Keratinocyte (primary cell): ENCODE data around the gene VEGFB. TPM values are rescaled to one million over a fixed set of nuclear protein-coding genes. Genes with fewer than 3 reads are reported as not detected.

ENCODE experiments used
- DNase-seq: peaks from one replicate; pipeline ENCODE4 v3.0.0-alpha.2; 2011; ENCODE audit warnings: low read depth, missing footprints, low spot score
- FAIRE-seq: peaks from 2 replicates; lab custom pipeline; 2011; peaks lifted over from hg19 to GRCh38; lab: Jason Lieb, UNC
- H2AFZ ChIP-seq: 2 replicates; pipeline ENCODE4 v1.6.0; 2012; ENCODE audit warnings: low read length, control low read depth, inconsistent platforms; ENCODE audit not compliant: control insufficient read depth
- H3K27ac ChIP-seq: 2 replicates; pipeline ENCODE4 v1.5.1; 2011; ENCODE audit warnings: low read length; ENCODE audit not compliant: control insufficient read depth, insufficient read depth
- H3K27me3 ChIP-seq: 3 replicates; pipeline ENCODE4 v1.6.0; 2011; ENCODE audit warnings: low read length; ENCODE audit not compliant: control insufficient read depth, insufficient read depth; ENCODE audit errors: extremely low read depth
- H3K36me3 ChIP-seq, 2 experiments: 2 replicates in 1 of 2; 3 replicates in 1 of 2; pipeline ENCODE4 v1.5.1; 2011; ENCODE audit warnings: low read length in 2 of 2, mild to moderate bottlenecking in 1 of 2; ENCODE audit not compliant: control insufficient read depth in 2 of 2, insufficient read depth in 2 of 2; ENCODE audit errors: extremely low read depth in 1 of 2
- H3K4me1 ChIP-seq: 3 replicates; pipeline ENCODE4 v1.5.1; 2011; ENCODE audit warnings: low read length; ENCODE audit not compliant: control insufficient read depth, insufficient read depth; ENCODE audit errors: extremely low read depth
- H3K4me2 ChIP-seq: 3 replicates; pipeline ENCODE4 v1.6.0; 2011; ENCODE audit warnings: low read depth, low read length; ENCODE audit not compliant: control insufficient read depth, insufficient read depth; ENCODE audit errors: extremely low read depth
- H3K4me3 ChIP-seq, 3 experiments: fragments of 200-600 bp in 1 of 3; sonication (generic) in 1 of 3; 2 replicates in 2 of 3; 3 replicates in 1 of 3; pipeline ENCODE4 v1.5.1; 2011 to 2016; ENCODE audit warnings: low read length in 3 of 3, mild to moderate bottlenecking in 3 of 3, control low read depth in 2 of 3, inconsistent platforms in 1 of 3, low read depth in 1 of 3, mixed read lengths in 1 of 3, mixed run types in 1 of 3, moderate library complexity in 1 of 3; ENCODE audit not compliant: control insufficient read depth in 2 of 3, insufficient read depth in 2 of 3; ENCODE audit errors: extremely low read depth in 1 of 3
- H3K79me2 ChIP-seq: 2 replicates; pipeline ENCODE4 v1.6.0; 2012; ENCODE audit warnings: low read length; ENCODE audit not compliant: control insufficient read depth, insufficient read depth
- H3K9ac ChIP-seq: 3 replicates; pipeline ENCODE4 v1.6.0; 2011; ENCODE audit warnings: low read length; ENCODE audit not compliant: control insufficient read depth, insufficient read depth; ENCODE audit errors: extremely low read depth
- H3K9me1 ChIP-seq: 3 replicates; pipeline ENCODE4 v1.6.0; 2011; ENCODE audit warnings: low read length; ENCODE audit not compliant: control insufficient read depth, insufficient read depth; ENCODE audit errors: extremely low read depth
- H3K9me3 ChIP-seq: 2 replicates; pipeline ENCODE4 v1.5.1; 2012; ENCODE audit warnings: low read depth, low read length; ENCODE audit not compliant: control insufficient read depth
- H4K20me1 ChIP-seq: 3 replicates; pipeline ENCODE4 v1.6.0; 2011; ENCODE audit warnings: low read length; ENCODE audit not compliant: control insufficient read depth, insufficient read depth; ENCODE audit errors: extremely low read depth
- CTCF ChIP-seq, 3 experiments: IDR thresholded peaks in 1 of 3; conservative IDR thresholded peaks in 1 of 3; optimal IDR thresholded peaks in 1 of 3; 2 replicates in 2 of 3; 3 replicates in 1 of 3; pipeline versions ENCODE3 to v1.5.1; 2011; ENCODE audit warnings: low read length in 3 of 3, mild to moderate bottlenecking in 3 of 3, moderate library complexity in 2 of 3, control low read depth in 1 of 3, inconsistent platforms in 1 of 3; ENCODE audit not compliant: insufficient read depth in 2 of 3; ENCODE audit errors: extremely low read depth in 1 of 3
- EZH2 ChIP-seq: IDR thresholded peaks from one replicate; pipeline ENCODE4 v1.6.1; 2012; ENCODE audit warnings: inconsistent platforms, mild to moderate bottlenecking, low read length, moderate library complexity
- dilution Hi-C: fragments of 300-500 bp; cut with MboI; formaldehyde crosslinking; loops from one replicate; pipeline ENCODE4 v1.7.0; 2020; ENCODE audit warnings: low sequenced_read_pairs; ENCODE audit not compliant: extremely low pct_ligation_motif_present
- polyA plus RNA-seq, 5 experiments: library from polyadenylated mRNA; depleted of rRNA in 3 of 5; stranded (reverse) in 3 of 5; stranded (forward) in 1 of 5; unstranded in 1 of 5; fragments of >200 nt; gene quantifications; 1 replicate in 1 of 5; 2 replicates in 3 of 5; 3 replicates in 1 of 5; pipeline versions ENCODE4 v1.2.1 to v1.2.3, GENCODE V29; 2011 to 2012; ENCODE audit warnings: missing spikeins in 2 of 5, low read depth in 1 of 5, low replicate concordance in 1 of 5

The VEGFB gene
- polyA plus RNA-seq, 1 donor (not counting 4 experiments of a cell fraction or from before 2014, with no cell fraction given): 10.0 TPM

- H3K79me2 ChIP-seq: peaks cover 25% of the 10 kb centered on the region
- FAIRE-seq: no peak
- H3K27me3 ChIP-seq: no peaks in the 10 kb centered on the region
- peak overlapping the region; percentile 65 for H2AFZ ChIP-seq
- H3K36me3 ChIP-seq: peaks cover 14 to 30% of the 10 kb centered on the region in 2 experiments
- no peak for TF ChIP-seq CTCF (optimal IDR thresholded peaks at IDR 0.05 in 1 of 3, IDR thresholded peaks at IDR 0.05 in 1 of 3, conservative IDR thresholded peaks at IDR 0.05 in 1 of 3; ENCODE audit: extremely low read depth in 1 of 3, insufficient read depth in 2 of 3, low read length in 3 of 3)
- TF ChIP-seq EZH2: no peak
- H3K27ac ChIP-seq: peak overlapping the region; percentile 98
- peak overlapping the region; percentile 74 to 87 (median 79) for H3K4me3 ChIP-seq
- H4K20me1 ChIP-seq: no peaks in the 10 kb centered on the region
- dilution Hi-C loops: no loop called here
- no peaks in the 10 kb centered on the region for H3K9me1 ChIP-seq
- H3K9ac ChIP-seq: peak overlapping the region; percentile 89
- H3K4me2 ChIP-seq: peak overlapping the region; percentile 76
- peaks cover 44% of the 10 kb centered on the region for H3K4me1 ChIP-seq
- DNase-seq: peak; percentile 96
- no peaks in the 10 kb centered on the region for H3K9me3 ChIP-seq
Observed at GRCh38 chr11:64241241-64241490, 6.8 kb downstream of the VEGFB start.

- no peaks in the 10 kb centered on the region for H4K20me1 ChIP-seq
- H3K9me3 ChIP-seq: no peaks in the 10 kb centered on the region
- H3K4me1 ChIP-seq: peaks cover 43% of the 10 kb centered on the region
- TF ChIP-seq EZH2 (no peak), CTCF (optimal IDR thresholded peaks at IDR 0.05 in 1 of 3, IDR thresholded peaks at IDR 0.05 in 1 of 3, conservative IDR thresholded peaks at IDR 0.05 in 1 of 3; ENCODE audit: extremely low read depth in 1 of 3, insufficient read depth in 2 of 3, low read length in 3 of 3) (no peak)
- DNase-seq (no peak), FAIRE-seq (no peak)
- peak overlapping the region; percentile 79 for H3K9ac ChIP-seq
- H3K4me3 ChIP-seq: peak overlapping the region; percentile 72 to 87 (median 82)
- H3K36me3 ChIP-seq: peaks cover 14 to 30% of the 10 kb centered on the region in 2 experiments
- H3K27me3 ChIP-seq: no peaks in the 10 kb centered on the region
- dilution Hi-C loops: no loop called here
- peaks cover 26% of the 10 kb centered on the region for H3K79me2 ChIP-seq
- H2AFZ ChIP-seq: no peak overlapping the region
- H3K9me1 ChIP-seq: no peaks in the 10 kb centered on the region
- peak overlapping the region; percentile 58 for H3K27ac ChIP-seq
- H3K4me2 ChIP-seq: peak overlapping the region; percentile 67
Observed at GRCh38 chr11:64241491-64242374, 7.3 kb downstream of the VEGFB start.
